Measurements from ENCODE around the gene RGL4. TPM values are rescaled to one million over a fixed set of nuclear protein-coding genes. Genes with fewer than 3 reads are reported as not detected.

RGL4 gene
- total RNA-seq, 2 donors from 2014 or later, result not detected

- Histone ChIP-seq H3K9ac (ENCODE audit: extremely low read depth, low read length, poor library complexity, severe bottlenecking) (no peak overlapping the region), H3K4me1 (ENCODE audit: control insufficient read depth, insufficient read depth, low read length) (no peaks in the 10 kb centered on the region), H3K4me3 (ENCODE audit: low read length) (no peak overlapping the region), H3K9me3 (ENCODE audit: control insufficient read depth, low read length) (no peaks in the 10 kb centered on the region), H3K36me3 (ENCODE audit: control insufficient read depth, insufficient read depth, low read length) (peaks cover 21% of the 10 kb centered on the region), H3K27me3 (ENCODE audit: control insufficient read depth, insufficient read depth, low read length, poor library complexity, severe bottlenecking) (no peaks in the 10 kb centered on the region), H3K27ac (ENCODE audit: low read depth, low read length) (no peak overlapping the region)
- Mint-ChIP-seq H3K4me1 (no peaks in the 10 kb centered on the region), H3K27me3 (ENCODE audit: insufficient read depth) (no peaks in the 10 kb centered on the region), H3K4me3 (no peak overlapping the region), H3K9me3 (no peaks in the 10 kb centered on the region), H3K36me3 (ENCODE audit: low read depth) (peaks cover 33% of the 10 kb centered on the region), H3K27ac (no peak overlapping the region)
- no peak for DNase-seq
- no peak for TF ChIP-seq CTCF (conservative IDR thresholded peaks at IDR 0.05)
- 96% methylated on average over 3 of the region's 3 CpGs; no CpG with 5 or more reads in 1 of the 2 experiments for WGBS, 2 experiments (ENCODE audit: insufficient coverage in 1 of 2, insufficient read length in 1 of 2)
Measured at GRCh38 chr22:23695141-23695540, 4.3 kb downstream of the RGL4 start.

GRCh38 chr22:23695571-23696325 is 4.9 kb downstream of the RGL4 start:
- Mint-ChIP-seq H3K4me3 (no peak overlapping the region), H3K36me3 (ENCODE audit: low read depth) (peaks cover 33% of the 10 kb centered on the region), H3K4me1 (no peaks in the 10 kb centered on the region), H3K27ac (no peak overlapping the region), H3K9me3 (no peaks in the 10 kb centered on the region), H3K27me3 (ENCODE audit: insufficient read depth) (no peaks in the 10 kb centered on the region)
- Histone ChIP-seq H3K4me1 (ENCODE audit: control insufficient read depth, insufficient read depth, low read length) (no peaks in the 10 kb centered on the region), H3K27ac (ENCODE audit: low read depth, low read length) (no peak overlapping the region), H3K9me3 (ENCODE audit: control insufficient read depth, low read length) (no peaks in the 10 kb centered on the region), H3K4me3 (ENCODE audit: low read length) (no peak overlapping the region), H3K36me3 (ENCODE audit: control insufficient read depth, insufficient read depth, low read length) (peaks cover 26% of the 10 kb centered on the region), H3K9ac (ENCODE audit: extremely low read depth, low read length, poor library complexity, severe bottlenecking) (no peak overlapping the region), H3K27me3 (ENCODE audit: control insufficient read depth, insufficient read depth, low read length, poor library complexity, severe bottlenecking) (no peaks in the 10 kb centered on the region)
- no peak for TF ChIP-seq CTCF (conservative IDR thresholded peaks at IDR 0.05)
- no peak for DNase-seq
- WGBS, 2 experiments (ENCODE audit: insufficient coverage in 1 of 2, insufficient read length in 1 of 2), result 89 to 91% methylated on average over 16 to 19 of the region's 19 CpGs

GRCh38 chr22:23696326-23696851 is 5.6 kb downstream of the RGL4 start:
- H3K36me3 Mint-ChIP-seq (ENCODE audit: low read depth), result peaks cover 37% of the 10 kb centered on the region
- H3K27me3 Mint-ChIP-seq (ENCODE audit: insufficient read depth), result no peaks in the 10 kb centered on the region
- WGBS, 2 experiments (ENCODE audit: insufficient coverage in 1 of 2, insufficient read length in 1 of 2), result 95 to 98% methylated on average over 7 to 13 of the region's 13 CpGs
- no peak overlapping the region for H3K9ac ChIP-seq (ENCODE audit: extremely low read depth, low read length, poor library complexity, severe bottlenecking)
- H3K4me1 Mint-ChIP-seq, result no peaks in the 10 kb centered on the region
- no peaks in the 10 kb centered on the region for H3K4me1 ChIP-seq (ENCODE audit: control insufficient read depth, insufficient read depth, low read length)
- H3K9me3 ChIP-seq (ENCODE audit: control insufficient read depth, low read length), result no peaks in the 10 kb centered on the region
- no peak overlapping the region for H3K27ac ChIP-seq (ENCODE audit: low read depth, low read length)
- no peak overlapping the region for H3K4me3 ChIP-seq (ENCODE audit: low read length)
- H3K9me3 Mint-ChIP-seq, result no peaks in the 10 kb centered on the region
- no peak overlapping the region for H3K27ac Mint-ChIP-seq
- no peak overlapping the region for H3K4me3 Mint-ChIP-seq
- no peaks in the 10 kb centered on the region for H3K27me3 ChIP-seq (ENCODE audit: control insufficient read depth, insufficient read depth, low read length, poor library complexity, severe bottlenecking)
- TF ChIP-seq CTCF (conservative IDR thresholded peaks at IDR 0.05), result no peak
- peaks cover 32% of the 10 kb centered on the region for H3K36me3 ChIP-seq (ENCODE audit: control insufficient read depth, insufficient read depth, low read length)
- no peak for DNase-seq

All from endodermal cell (in vitro differentiated cells).